Raji (cell line): ENCODE data around the gene ASTN2.

Source experiments
- POLR2A ChIP-seq: IDR thresholded peaks from 2 replicates; pipeline ENCODE4 v1.6.1; 2011; ENCODE audit warnings: low read depth, low read length, control low read depth; ENCODE audit not compliant: insufficient read depth

Gene ASTN2

GRCh38 chr9:116639251-116639741 lies 775.6 kb downstream of the ASTN2 start:
- TF ChIP-seq POLR2A: no peak

GRCh38 chr9:116635908-116636307 lies 778.9 kb downstream of the ASTN2 start:
- no peak for TF ChIP-seq POLR2A

- no peak for TF ChIP-seq POLR2A
These were observed 781.6 kb downstream of the ASTN2 start for GRCh38 chr9:116632990-116633838.

- TF ChIP-seq POLR2A: no peak
These were observed 785.2 kb downstream of the ASTN2 start for GRCh38 chr9:116629634-116630033.

GRCh38 chr9:116628716-116629115 lies 786.1 kb downstream of the ASTN2 start:
- TF ChIP-seq POLR2A: no peak

GRCh38 chr9:116627433-116627832 lies 787.4 kb downstream of the ASTN2 start:
- no peak for TF ChIP-seq POLR2A

- no peak for TF ChIP-seq POLR2A
These were observed 788.1 kb downstream of the ASTN2 start for GRCh38 chr9:116626762-116627161.

- no peak for TF ChIP-seq POLR2A
These were observed 791.1 kb downstream of the ASTN2 start for GRCh38 chr9:116623715-116624114.

GRCh38 chr9:116617389-116617788 lies 797.5 kb downstream of the ASTN2 start:
- no peak for TF ChIP-seq POLR2A

GRCh38 chr9:116616304-116616914 lies 798.4 kb downstream of the ASTN2 start:
- TF ChIP-seq POLR2A: no peak

GRCh38 chr9:116608064-116608463 lies 806.8 kb downstream of the ASTN2 start:
- TF ChIP-seq POLR2A: no peak

- no peak for TF ChIP-seq POLR2A
These were observed 808.9 kb downstream of the ASTN2 start for GRCh38 chr9:116605904-116606341.

GRCh38 chr9:116605060-116605459 lies 809.8 kb downstream of the ASTN2 start:
- no peak for TF ChIP-seq POLR2A

- TF ChIP-seq POLR2A: no peak
These were observed 810.6 kb downstream of the ASTN2 start for GRCh38 chr9:116604251-116604650.

GRCh38 chr9:116599342-116599884 lies 815.4 kb downstream of the ASTN2 start:
- TF ChIP-seq POLR2A: no peak

GRCh38 chr9:116596646-116597045 lies 818.2 kb downstream of the ASTN2 start:
- no peak for TF ChIP-seq POLR2A
